GM10266 (cell line): Measurements from ENCODE around the gene TMEM141.
A peak's percentile ranks its signal among the peaks of the same experiment; 100 is the strongest.

Experiments used
- DNase-seq: peaks from one replicate; pipeline ENCODE4 v3.0.0; 2012; ENCODE audit errors: extremely low spot score
- CTCF ChIP-seq: IDR thresholded peaks from 2 replicates; pipeline ENCODE4 v1.5.1; 2012; ENCODE audit warnings: mild to moderate bottlenecking, low read depth; ENCODE audit not compliant: control insufficient read depth, insufficient read depth; ENCODE audit errors: missing control alignments

The TMEM141 gene

GRCh38 chr9:136789523-136789937, 1.6 kb upstream of the TMEM141 start:
- DNase-seq, result no peak
- no peak for TF ChIP-seq CTCF

DNA sequence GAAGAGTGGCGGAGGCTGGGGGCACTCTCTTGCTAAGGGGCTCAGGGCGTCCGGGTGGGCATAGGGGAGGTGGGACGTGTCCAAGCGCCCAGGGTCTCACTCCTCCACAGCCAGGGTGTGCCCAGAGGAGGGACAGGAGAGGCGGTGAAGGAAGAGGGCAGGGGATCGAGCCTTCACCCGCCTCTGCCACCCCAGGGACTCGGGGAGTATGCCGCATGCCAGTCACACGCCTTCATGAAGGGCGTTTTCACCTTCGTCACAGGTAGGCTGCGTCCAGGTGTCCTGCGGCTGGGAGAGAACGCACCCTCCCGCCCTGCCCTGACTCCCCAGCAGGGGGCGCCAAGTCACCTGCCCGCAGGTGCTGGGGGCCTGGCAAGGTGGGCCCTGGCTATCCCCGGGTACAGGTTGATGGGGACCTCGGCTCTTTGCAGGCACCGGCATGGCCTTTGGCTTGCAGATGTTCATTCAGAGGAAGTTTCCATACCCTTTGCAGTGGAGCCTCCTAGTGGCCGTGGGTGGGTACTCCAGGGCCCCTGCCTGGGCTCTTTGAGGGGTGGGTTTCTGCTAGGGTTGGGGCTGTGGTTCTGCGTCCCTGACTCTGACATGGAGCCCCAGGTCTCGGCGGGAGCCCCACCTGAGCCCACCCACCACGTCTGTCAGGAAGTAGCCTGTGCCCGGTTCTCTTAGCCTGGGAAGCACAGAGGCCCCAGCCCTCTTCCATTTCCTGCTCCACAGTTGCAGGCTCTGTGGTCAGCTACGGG, 552 bp downstream of the TMEM141 start:
- peak; percentile 31 for DNase-seq
- peak; percentile 68 for TF ChIP-seq CTCF

GRCh38 chr9:136792321-136793085, 1.4 kb downstream of the TMEM141 start:
- TF ChIP-seq CTCF, result no peak
- DNase-seq, result no peak

DNA sequence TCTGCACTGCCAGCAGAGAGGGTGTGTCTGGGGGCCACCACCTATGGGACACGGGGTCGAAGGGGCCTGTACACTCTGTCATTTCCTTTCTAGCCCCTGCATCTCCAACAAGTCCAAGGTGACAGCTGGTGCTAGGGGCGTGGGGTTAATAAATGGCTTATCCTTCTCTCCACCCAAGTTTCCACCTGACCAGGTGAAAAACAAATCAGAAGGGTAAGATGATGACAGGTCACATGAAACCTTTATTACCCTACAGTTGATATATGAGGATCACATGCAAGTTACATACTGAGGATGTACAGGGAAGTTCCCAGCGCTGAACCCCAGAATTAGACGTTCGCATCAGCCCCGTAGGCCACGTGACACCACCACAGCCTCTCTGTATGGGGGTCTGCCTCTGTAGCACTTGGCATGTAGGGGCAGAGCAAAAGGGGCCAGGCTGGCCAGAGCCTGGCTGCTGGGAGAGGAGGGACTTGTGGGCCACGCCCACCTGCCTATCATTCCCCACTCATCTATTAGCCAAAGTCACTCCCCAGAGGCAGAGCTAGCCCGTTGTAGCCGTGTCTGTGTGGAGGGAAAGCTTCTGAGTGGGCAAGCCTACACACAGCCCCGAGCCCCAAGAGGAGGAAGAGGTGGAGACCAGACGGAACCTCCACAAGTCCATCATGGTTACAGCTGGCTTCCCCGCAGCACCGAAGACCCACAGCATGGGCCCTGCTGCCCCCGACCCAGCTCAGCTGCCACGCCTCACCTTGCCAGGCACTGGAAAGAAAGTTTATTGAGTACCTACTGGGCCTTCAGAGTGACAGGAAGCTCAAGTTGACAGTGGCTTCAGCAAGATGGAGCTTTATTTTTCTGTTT, 2.2 kb downstream of the TMEM141 start:
- no peak for DNase-seq
- no peak for TF ChIP-seq CTCF

DNA sequence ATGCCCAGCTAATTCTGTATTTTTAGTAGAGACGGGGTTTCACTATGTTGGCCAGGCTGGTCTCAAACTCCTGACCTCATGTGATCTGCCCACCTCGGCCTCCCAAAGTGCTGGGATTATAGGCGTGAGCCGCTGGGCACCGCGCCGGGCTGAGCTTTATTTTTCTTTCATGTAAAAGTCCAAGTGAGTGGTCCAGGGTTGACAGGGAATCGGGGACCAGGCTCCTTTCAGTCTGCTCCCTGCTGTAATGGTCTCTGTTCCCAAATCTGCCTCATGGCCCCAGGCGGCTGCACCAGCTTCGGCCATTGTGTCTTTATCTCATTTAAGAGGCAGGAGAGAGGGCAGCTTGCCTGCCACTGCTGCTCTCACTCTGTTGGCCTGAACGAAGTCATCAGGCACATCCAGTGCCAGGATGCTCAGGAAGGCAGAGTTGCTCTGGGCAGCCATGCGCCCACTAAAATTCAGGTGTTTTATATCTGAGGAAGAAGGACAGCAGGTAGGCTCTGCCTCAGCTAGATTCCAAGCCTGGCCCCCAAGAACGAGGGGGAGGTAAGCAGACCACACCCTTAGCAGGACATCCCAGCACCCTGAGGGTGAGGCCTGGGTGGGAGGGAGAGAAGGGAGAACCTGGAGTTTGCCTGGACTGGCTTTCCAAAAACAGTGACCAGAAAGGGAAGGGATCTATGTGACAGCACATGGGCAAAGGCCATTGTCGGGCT, 3.3 kb downstream of the TMEM141 start:
- no peak for DNase-seq
- no peak for TF ChIP-seq CTCF

GRCh38 chr9:136795000-136795348, 3.8 kb downstream of the TMEM141 start:
- no peak for TF ChIP-seq CTCF
- DNase-seq, result no peak
